ENCODE results near the gene LIPC. TPM values are rescaled to one million over a fixed set of nuclear protein-coding genes. Genes with fewer than 3 reads are reported as not detected.

The LIPC gene
- total RNA-seq, 1 experiment from 2014 or later = not detected

DNA sequence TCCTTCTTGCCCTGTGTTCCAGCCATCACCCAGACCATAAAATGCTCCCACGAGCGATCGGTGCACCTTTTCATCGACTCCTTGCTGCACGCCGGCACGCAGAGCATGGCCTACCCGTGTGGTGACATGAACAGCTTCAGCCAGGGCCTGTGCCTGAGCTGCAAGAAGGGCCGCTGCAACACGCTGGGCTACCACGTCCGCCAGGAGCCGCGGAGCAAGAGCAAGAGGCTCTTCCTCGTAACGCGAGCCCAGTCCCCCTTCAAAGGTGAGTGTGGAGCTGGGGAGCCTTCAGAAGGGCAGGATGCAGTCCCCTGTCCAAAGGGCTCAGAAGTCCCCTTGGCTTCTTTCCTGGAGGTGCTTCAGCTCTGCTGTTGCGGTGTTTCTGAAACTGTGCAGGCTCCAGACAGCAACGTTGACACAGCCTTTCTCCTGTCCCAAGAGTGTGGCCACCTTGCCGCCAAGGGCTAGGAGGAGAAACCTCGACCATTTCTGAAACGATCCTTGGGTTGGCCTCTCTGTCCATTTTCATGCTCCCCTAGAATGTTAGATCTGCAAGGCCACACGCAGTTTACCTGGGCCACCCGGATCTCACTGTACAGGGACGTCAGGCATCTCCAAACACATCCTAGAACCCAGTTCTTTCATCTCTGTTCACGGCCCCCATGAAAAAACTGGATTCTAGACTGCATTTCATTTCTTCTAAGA is 116.7 kb downstream of the LIPC start:
- no peak for DNase-seq (ENCODE audit: low read depth, low spot score)
- Histone ChIP-seq H2AFZ (ENCODE audit: low read depth, low read length, poor library complexity, severe bottlenecking) (no peak overlapping the region), H3K36me3 (ENCODE audit: control insufficient read depth in 1 of 2, insufficient read depth in 2 of 2, low read length in 2 of 2) (no peaks in the 10 kb centered on the region), H3K4me3 (replicated peaks in 1 of 2; ENCODE audit: low read depth in 1 of 2, low read length in 2 of 2) (no peak overlapping the region), H4K20me1 (ENCODE audit: insufficient read depth) (no peaks in the 10 kb centered on the region), H3K9me3 (ENCODE audit: control insufficient read depth in 1 of 2, insufficient read depth in 1 of 2, low read depth in 1 of 2, low read length in 2 of 2) (no peaks in the 10 kb centered on the region), H3K4me2 (ENCODE audit: low read length) (no peak overlapping the region), H3K79me2 (ENCODE audit: insufficient read depth, low read length) (no peaks in the 10 kb centered on the region), H3K9ac (ENCODE audit: low read length) (no peak overlapping the region), H3K4me1 (ENCODE audit: control insufficient read depth in 1 of 2, insufficient read depth in 2 of 2, low read length in 2 of 2) (peaks cover 20 to 32% of the 10 kb centered on the region in 2 experiments), H3K27ac (ENCODE audit: low read depth, low read length) (no peak overlapping the region), H3K27me3 (ENCODE audit: insufficient read depth, low read length) (no peaks in the 10 kb centered on the region), H3K9me2 (ENCODE audit: insufficient read depth) (no peaks in the 10 kb centered on the region)
- TF ChIP-seq RAD21 (IDR thresholded peaks at IDR 0.05; ENCODE audit: low read depth) (no peak), TCF7L2 (IDR thresholded peaks at IDR 0.05; ENCODE audit: borderline replicate concordance, extremely low read depth, insufficient read depth, insufficient read length) (no peak), ZNF274 (IDR thresholded peaks at IDR 0.05; ENCODE audit: low read depth, low read length) (no peak), POLR2A (IDR thresholded peaks at IDR 0.05; ENCODE audit: borderline replicate concordance, extremely low read depth, insufficient read depth, insufficient read length) (no peak), REST (IDR thresholded peaks at IDR 0.05; ENCODE audit: low read depth) (no peak), ZBTB33 (IDR thresholded peaks at IDR 0.05; ENCODE audit: extremely low read depth, insufficient replicate concordance, low read length) (no peak), SRF (IDR thresholded peaks at IDR 0.05; ENCODE audit: low read depth) (no peak), ZFX (IDR thresholded peaks at IDR 0.05) (no peak), JUND (IDR thresholded peaks at IDR 0.05) (no peak), EGR1 (IDR thresholded peaks at IDR 0.05; ENCODE audit: low read depth) (no peak), CTCF (IDR thresholded peaks at IDR 0.05 in 2 of 3, conservative IDR thresholded peaks at IDR 0.05 in 1 of 3; ENCODE audit: borderline replicate concordance in 1 of 3, insufficient read depth in 1 of 3, low read depth in 2 of 3, low read length in 2 of 3) (no peak), CBX3 (IDR thresholded peaks at IDR 0.05; ENCODE audit: low read depth) (no peak), EZH2 (IDR thresholded peaks at IDR 0.05) (no peak), CEBPB (IDR thresholded peaks at IDR 0.05; ENCODE audit: low read depth) (no peak), POLR2AphosphoS5 (IDR thresholded peaks at IDR 0.05; ENCODE audit: low read depth, low read length) (no peak), YY1 (IDR thresholded peaks at IDR 0.05; ENCODE audit: extremely low read depth, insufficient replicate concordance, low read depth, low read length) (no peak), ELF1 (IDR thresholded peaks at IDR 0.05; ENCODE audit: borderline replicate concordance, low read depth) (no peak)
- TF ChIP-seq, protein P1, sequence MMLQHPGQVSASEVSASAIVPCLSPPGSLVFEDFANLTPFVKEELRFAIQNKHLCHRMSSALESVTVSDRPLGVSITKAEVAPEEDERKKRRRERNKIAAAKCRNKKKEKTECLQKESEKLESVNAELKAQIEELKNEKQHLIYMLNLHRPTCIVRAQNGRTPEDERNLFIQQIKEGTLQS (IDR thresholded peaks at IDR 0.05) = no peak
- TF ChIP-seq, protein P2, sequence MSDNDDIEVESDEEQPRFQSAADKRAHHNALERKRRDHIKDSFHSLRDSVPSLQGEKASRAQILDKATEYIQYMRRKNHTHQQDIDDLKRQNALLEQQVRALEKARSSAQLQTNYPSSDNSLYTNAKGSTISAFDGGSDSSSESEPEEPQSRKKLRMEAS (IDR thresholded peaks at IDR 0.05) = no peak
- ChIA-PET CTCF (no interaction called here), RAD21 (ENCODE audit: low non-redundant PET in 1 of 2, low total read pairs in 2 of 2, uncharacterized antibody in 2 of 2, unreplicated experiment in 2 of 2) (no interaction called here), POLR2A (interaction anchor here (0.9 kb wide), 1 partner anchor 25 kb away, joined by 3 read pairs; no protein-coding TSS in a partner anchor)
- intact Hi-C loops (cut with micrococcal nuclease) = no loop called here
- ATAC-seq = no peak
- no TSS peak for BruUV-seq (replicated peaks)
